Liver (tissue), 9 donors: Measurements from ENCODE around the gene MRPL52. TPM values are rescaled to one million over a fixed set of nuclear protein-coding genes. Genes with fewer than 3 reads are reported as not detected.
A peak's percentile ranks its signal among the peaks of the same experiment; 100 is the strongest.
"Not testable (repeated sequence)": the region's sequence is repeated elsewhere in the genome, so short reads cannot be mapped to it uniquely, and the experiment has no call there.

ENCODE experiments used
- DNase-seq: peaks from one replicate; pipeline ENCODE4 v3.0.0-alpha.2; 2017; ENCODE audit warnings: low spot score
- H3K27ac ChIP-seq, 2 donors: one replicate each; pipeline ENCODE4 v1.7.0; 2013; ENCODE audit warnings: inconsistent platforms in 2 of 2, low read length in 2 of 2, control low read depth in 1 of 2, low read depth in 1 of 2, mild to moderate bottlenecking in 1 of 2
- H3K27me3 ChIP-seq, 4 donors: one replicate each; pipeline versions ENCODE4 v1.6.1 to v1.7.0; 2013; ENCODE audit warnings: low read length in 3 of 4, inconsistent platforms in 1 of 4, mild to moderate bottlenecking in 1 of 4, moderate library complexity in 1 of 4; ENCODE audit not compliant: control insufficient read depth in 4 of 4, insufficient read depth in 4 of 4
- H3K36me3 ChIP-seq, 4 donors: one replicate each; pipeline versions ENCODE4 v1.6.1 to v1.7.0; 2013; ENCODE audit warnings: low read length in 3 of 4, mild to moderate bottlenecking in 3 of 4, low read depth in 1 of 4, moderate library complexity in 1 of 4; ENCODE audit not compliant: control insufficient read depth in 4 of 4, insufficient read depth in 3 of 4
- H3K4me1 ChIP-seq, 4 donors: one replicate each; pipeline versions ENCODE4 v1.6.1 to v1.7.0; 2013; ENCODE audit warnings: low read length in 3 of 4, mild to moderate bottlenecking in 3 of 4, moderate library complexity in 1 of 4; ENCODE audit not compliant: control insufficient read depth in 4 of 4, insufficient read depth in 4 of 4
- H3K4me3 ChIP-seq, 3 donors: one replicate each; pipeline versions ENCODE4 v1.6.1 to v1.7.0; 2013; ENCODE audit warnings: low read length in 3 of 3, control low read depth in 1 of 3, low read depth in 1 of 3, mild to moderate bottlenecking in 1 of 3
- H3K9ac ChIP-seq, 2 donors: one replicate each; pipeline ENCODE4 v1.7.0; 2013; ENCODE audit warnings: low read length in 2 of 2, mild to moderate bottlenecking in 2 of 2, moderate library complexity in 2 of 2, control low read depth in 1 of 2, low read depth in 1 of 2
- H3K9me3 ChIP-seq, 4 donors: one replicate each; pipeline versions ENCODE4 v1.6.1 to v1.7.0; 2013; ENCODE audit warnings: low read length in 3 of 4; ENCODE audit not compliant: control insufficient read depth in 4 of 4
- ATF3 ChIP-seq: IDR thresholded peaks from 2 replicates; pipeline ENCODE4 v1.6.1; 2016; ENCODE audit warnings: antibody characterized with exemption
- CTCF ChIP-seq: fragments of 150-350 bp; IDR thresholded peaks from 2 replicates; pipeline ENCODE4 v1.5.1; 2017; ENCODE audit warnings: improper control_type of control experiment, low read depth, low read length; ENCODE audit not compliant: missing input control
- EGR1 ChIP-seq, 2 donors: IDR thresholded peaks; 2 replicates each; pipeline ENCODE4 v1.6.1; 2016 to 2018; ENCODE audit warnings: antibody characterized with exemption in 2 of 2, low read depth in 2 of 2
- FOXA1 ChIP-seq: IDR thresholded peaks from 2 replicates; pipeline ENCODE4 v1.6.1; 2016; ENCODE audit warnings: antibody characterized with exemption
- FOXA2 ChIP-seq: IDR thresholded peaks from 2 replicates; pipeline ENCODE4 v1.6.1; 2016; ENCODE audit warnings: antibody characterized with exemption
- HNF4A ChIP-seq, 2 donors: conservative IDR thresholded peaks; 2 replicates each; pipeline ENCODE4 v1.6.1; 2016; ENCODE audit warnings: antibody characterized with exemption in 2 of 2, mild to moderate bottlenecking in 2 of 2
- HNF4G ChIP-seq: IDR thresholded peaks from 2 replicates; pipeline ENCODE4 v1.6.1; 2016; ENCODE audit warnings: antibody characterized with exemption
- JUND ChIP-seq, 2 donors: IDR thresholded peaks; 2 replicates each; pipeline ENCODE4 v1.6.1; 2016; ENCODE audit warnings: antibody characterized with exemption in 2 of 2
- MAX ChIP-seq: IDR thresholded peaks from 2 replicates; pipeline ENCODE4 v1.6.1; 2016; ENCODE audit warnings: antibody characterized with exemption
- NR2F2 ChIP-seq: IDR thresholded peaks from 2 replicates; pipeline ENCODE4 v1.6.1; 2016; ENCODE audit warnings: antibody characterized with exemption
- RAD21 ChIP-seq, 2 donors: IDR thresholded peaks; 2 replicates each; pipeline ENCODE4 v1.6.1; 2016; ENCODE audit warnings: antibody characterized with exemption in 2 of 2, mild to moderate bottlenecking in 2 of 2
- RXRA ChIP-seq, 2 donors: IDR thresholded peaks; 2 replicates each; pipeline ENCODE4 v1.6.1; 2017 to 2018; ENCODE audit warnings: antibody characterized with exemption in 2 of 2, mild to moderate bottlenecking in 1 of 2
- SP1 ChIP-seq: IDR thresholded peaks from 2 replicates; pipeline ENCODE4 v1.6.1; 2018; ENCODE audit warnings: antibody characterized with exemption, mild to moderate bottlenecking
- TAF1 ChIP-seq: conservative IDR thresholded peaks from 2 replicates; pipeline ENCODE4 v1.6.1; 2016; ENCODE audit warnings: antibody characterized with exemption, mild to moderate bottlenecking
- YY1 ChIP-seq: IDR thresholded peaks from 2 replicates; pipeline ENCODE4 v1.6.1; 2016; ENCODE audit warnings: antibody characterized with exemption, mild to moderate bottlenecking
- ZBTB33 ChIP-seq: IDR thresholded peaks from 2 replicates; pipeline ENCODE4 v1.6.1; 2016; ENCODE audit warnings: antibody characterized with exemption
- WGBS: extraction: QIAGEN DNeasy Blood & Tissue Kit; methylation state at CpG from one replicate; pipeline ENCODE4 v1.1.7; 2013; 5-methylcytosine and 5-hydroxymethylcytosine counted together
- polyA plus RNA-seq, 2 donors: library from polyadenylated mRNA; stranded (reverse) in 1 of 2; unstranded in 1 of 2; fragments of 200-250 nt in 1 of 2; fragments of >200 nt in 1 of 2; fragmentation: Nextera tagmentation in 1 of 2; extraction: Ambion mirVana in 1 of 2; gene quantifications; one replicate each; pipeline versions ENCODE4 v1.2.1 to v1.2.3, GENCODE V29; 2013 to 2015
- total RNA-seq, 2 donors: library from RNA; depleted of rRNA; stranded (reverse); fragments of >200 nt; gene quantifications; one replicate each; pipeline ENCODE4 v1.2.3, GENCODE V29; 2014
- donor health status: healthy.
- donor health status: healthy.
- donor health status: healthy.
- donor health status: healthy.
- donor health status: healthy.

Gene MRPL52
- total and polyA plus RNA-seq, 4 donors = 9.1 to 142 (median 36.6) TPM

GRCh38 chr14:22824711-22825359, 4.9 kb upstream of the MRPL52 start:
- Histone ChIP-seq H3K36me3 (no peaks in the 10 kb centered on the region), H3K9me3 (no peaks in the 10 kb centered on the region), H3K9ac (no peak overlapping the region), H3K4me3 (no peak overlapping the region), H3K4me1 (peaks cover 0 to 16% (median 8%) of the 10 kb centered on the region in 4 donors), H3K27ac (no peak overlapping the region), H3K27me3 (no peaks in the 10 kb centered on the region)
- no peak for DNase-seq
- WGBS = 65% methylated on average over 8 of the region's 8 CpGs
- no peak for TF ChIP-seq CTCF
- no peak for TF ChIP-seq HNF4G
- TF ChIP-seq ZBTB33 = no peak
- TF ChIP-seq RXRA (IDR thresholded peaks at IDR 0.05) = no peak
- TF ChIP-seq MAX = no peak
- no peak for TF ChIP-seq JUND (IDR thresholded peaks at IDR 0.05)
- TF ChIP-seq RAD21 (IDR thresholded peaks at IDR 0.05) = no peak
- TF ChIP-seq HNF4A (conservative IDR thresholded peaks at IDR 0.05) = no peak
- TF ChIP-seq ATF3 = no peak
- TF ChIP-seq SP1 = no peak
- no peak for TF ChIP-seq YY1
- TF ChIP-seq EGR1 (IDR thresholded peaks at IDR 0.05; ENCODE audit: low read depth in 2 of 2) = no peak
- no peak for TF ChIP-seq FOXA1
- TF ChIP-seq NR2F2 = no peak
- TF ChIP-seq TAF1 = no peak
- TF ChIP-seq FOXA2 = no peak

- 82% methylated on average over 12 of the region's 12 CpGs for WGBS
- Histone ChIP-seq H3K9ac (peak overlapping the region in 1 of 2 donors; percentile 68), H3K27ac (peak overlapping the region in 1 of 2 donors; percentile 83), H3K4me3 (peak overlapping the region; percentile 68 to 95 (median 94))
- not testable (repeated sequence) for H3K36me3 ChIP-seq, H3K9me3 ChIP-seq, H3K27me3 ChIP-seq, DNase-seq, H3K4me1 ChIP-seq
These were observed 519 bp upstream of the MRPL52 start for GRCh38 chr14:22829076-22829660.
